CD14-positive monocyte (primary cell): ENCODE data around the gene CTNNA3. TPM values are rescaled to one million over a fixed set of nuclear protein-coding genes. Genes with fewer than 3 reads are reported as not detected.

Experiments used
- DNase-seq, 3 donors: peaks; one replicate each; pipeline ENCODE4 v3.0.0-alpha.2; 2011 to 2022
- H2AFZ ChIP-seq: 2 replicates; pipeline ENCODE4 v1.6.0; 2012; ENCODE audit warnings: mild to moderate bottlenecking, low read depth, low read length, inconsistent platforms; ENCODE audit not compliant: insufficient read depth, poor library complexity, severe bottlenecking
- H3K27ac ChIP-seq, 2 donors: 1 replicate in 1 of 2; 2 replicates in 1 of 2; pipeline ENCODE4 v1.5.1; 2012 to 2013; ENCODE audit warnings: low read length in 2 of 2, control low read depth in 1 of 2, inconsistent platforms in 1 of 2, low read depth in 1 of 2, mild to moderate bottlenecking in 1 of 2
- H3K27me3 ChIP-seq, 2 donors: one replicate each; pipeline versions ENCODE4 v1.6.0 to v1.6.1; 2011 to 2013; ENCODE audit warnings: low read length in 2 of 2; ENCODE audit not compliant: control insufficient read depth in 2 of 2, insufficient read depth in 2 of 2
- H3K36me3 ChIP-seq, 2 donors: replicated peaks in 1 of 2; 1 replicate in 1 of 2; 2 replicates in 1 of 2; pipeline versions ENCODE4 v1.5.1 to v1.6.1; 2012 to 2013; ENCODE audit warnings: low read length in 2 of 2, control low read depth in 1 of 2, inconsistent platforms in 1 of 2, mild to moderate bottlenecking in 1 of 2; ENCODE audit not compliant: insufficient read depth in 2 of 2, control insufficient read depth in 1 of 2
- H3K4me1 ChIP-seq, 2 donors: 1 replicate in 1 of 2; 2 replicates in 1 of 2; pipeline versions ENCODE4 v1.5.1 to v1.6.1; 2012 to 2013; ENCODE audit warnings: low read length in 2 of 2, control low read depth in 1 of 2, inconsistent platforms in 1 of 2, mild to moderate bottlenecking in 1 of 2, moderate library complexity in 1 of 2; ENCODE audit not compliant: insufficient read depth in 2 of 2, control insufficient read depth in 1 of 2
- H3K4me2 ChIP-seq: replicated peaks from 2 replicates; pipeline ENCODE3; 2012; ENCODE audit warnings: low read length, moderate library complexity, mild to moderate bottlenecking; ENCODE audit not compliant: poor library complexity, severe bottlenecking; ENCODE audit errors: extremely low read depth
- H3K4me3 ChIP-seq, 3 experiments: fragments of 200-600 bp in 1 of 3; sonication (generic) in 1 of 3; replicated peaks in 1 of 3; 1 replicate in 2 of 3; 2 replicates in 1 of 3; pipeline ENCODE4 v1.5.1; 2011 to 2013; ENCODE audit warnings: low read length in 3 of 3, mild to moderate bottlenecking in 3 of 3, control low read depth in 2 of 3, low read depth in 2 of 3, inconsistent platforms in 1 of 3, moderate library complexity in 1 of 3
- H3K79me2 ChIP-seq: 2 replicates; pipeline ENCODE4 v1.6.0; 2012; ENCODE audit warnings: mild to moderate bottlenecking, control low read depth, inconsistent platforms, low read length, moderate library complexity; ENCODE audit not compliant: insufficient read depth
- H3K9ac ChIP-seq: 2 replicates; pipeline ENCODE4 v1.6.0; 2017; ENCODE audit warnings: low read length, mild to moderate bottlenecking; ENCODE audit not compliant: insufficient read depth, poor library complexity, severe bottlenecking
- H3K9me3 ChIP-seq, 2 donors: replicated peaks in 1 of 2; 1 replicate in 1 of 2; 2 replicates in 1 of 2; pipeline versions ENCODE4 v1.5.1 to v1.6.1; 2012 to 2013; ENCODE audit warnings: low read length in 2 of 2, control low read depth in 1 of 2; ENCODE audit not compliant: control insufficient read depth in 1 of 2, insufficient read depth in 1 of 2
- H4K20me1 ChIP-seq: 2 replicates; pipeline ENCODE4 v1.6.0; 2012; ENCODE audit warnings: mild to moderate bottlenecking, low read length, control low read depth, moderate library complexity; ENCODE audit not compliant: insufficient read depth
- H3K27ac Mint-ChIP-seq, 7 donors: one replicate each; pipeline ENCODE4 v1.8.0; 2020; ENCODE audit warnings: mild to moderate bottlenecking in 7 of 7, mixed read lengths in 7 of 7, moderate library complexity in 6 of 7, inconsistent platforms in 2 of 7
- H3K27me3 Mint-ChIP-seq, 3 donors: one replicate each; pipeline ENCODE4 v1.8.0; 2021 to 2022; ENCODE audit warnings: low read depth in 3 of 3, mild to moderate bottlenecking in 3 of 3, mixed read lengths in 3 of 3, moderate library complexity in 3 of 3, inconsistent platforms in 1 of 3
- H3K36me3 Mint-ChIP-seq, 2 donors: one replicate each; pipeline ENCODE4 v1.8.0; 2020; ENCODE audit warnings: mixed read lengths in 2 of 2, inconsistent platforms in 1 of 2, mild to moderate bottlenecking in 1 of 2
- H3K4me1 Mint-ChIP-seq: one replicate; pipeline ENCODE4 v1.8.0; 2020; ENCODE audit warnings: mild to moderate bottlenecking, mixed read lengths
- H3K4me3 Mint-ChIP-seq, 2 donors: one replicate each; pipeline ENCODE4 v1.8.0; 2020; ENCODE audit warnings: mild to moderate bottlenecking in 2 of 2, mixed read lengths in 2 of 2, moderate library complexity in 1 of 2
- H3K9me3 Mint-ChIP-seq, 7 donors: one replicate each; pipeline ENCODE4 v1.8.0; 2020 to 2022; ENCODE audit warnings: mixed read lengths in 7 of 7, mild to moderate bottlenecking in 6 of 7, moderate library complexity in 6 of 7, inconsistent platforms in 2 of 7
- WGBS: methylation state at CpG from one replicate; pipeline ENCODE4 v1.1.5; 2013; ENCODE audit warnings: missing lambda C conversion rate; ENCODE audit not compliant: insufficient coverage; 5-methylcytosine and 5-hydroxymethylcytosine counted together
- intact Hi-C, 2 donors: fragments of 100-400 bp; cut with micrococcal nuclease; formaldehyde crosslinking; loops; one replicate each; pipeline versions ENCODE4 v1.15.0 to v1.15.1; 2023
- polyA plus RNA-seq, 3 donors: library from polyadenylated mRNA; depleted of rRNA in 1 of 3; unstranded in 2 of 3; stranded (reverse) in 1 of 3; fragments of 300-500 nt in 2 of 3; fragments of >200 nt in 1 of 3; fragmentation: Illumina TruSeq in 2 of 3; gene quantifications; 1 replicate in 2 of 3; 2 replicates in 1 of 3; pipeline ENCODE4 v1.2.3, GENCODE V29; 2012 to 2021
- TF ChIP-seq, protein P1 (sequence below): fragments of 200-600 bp; IDR thresholded peaks from one replicate; pipeline ENCODE4 v1.8.0; 2022; ENCODE audit warnings: antibody characterized with exemption, mild to moderate bottlenecking

The CTNNA3 gene
- polyA plus RNA-seq, 3 donors = not detected

DNA sequence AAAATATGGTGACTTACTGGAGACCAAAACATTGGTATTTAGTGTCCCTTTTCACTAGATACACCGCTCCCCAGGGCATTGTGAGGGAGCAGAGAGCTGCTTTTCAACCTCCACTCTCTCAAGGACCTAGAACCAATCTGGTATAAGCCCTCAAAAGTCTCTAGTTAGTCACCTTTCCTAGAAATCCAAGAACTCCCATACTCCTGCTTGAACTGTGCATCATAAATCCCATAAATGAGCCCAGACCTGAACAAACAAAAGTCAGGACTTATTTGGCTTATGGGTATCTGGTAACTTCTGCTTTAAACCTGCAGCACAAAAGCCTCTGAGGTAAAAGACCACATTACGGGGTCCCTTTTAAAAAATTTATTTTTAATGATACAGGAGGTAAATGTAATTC is 1373.2 kb downstream of the CTNNA3 start:
- no peak overlapping the region for H3K4me2 ChIP-seq
- H3K9ac ChIP-seq = no peak overlapping the region
- no peak overlapping the region for H3K4me3 ChIP-seq
- TF ChIP-seq, protein P1, sequence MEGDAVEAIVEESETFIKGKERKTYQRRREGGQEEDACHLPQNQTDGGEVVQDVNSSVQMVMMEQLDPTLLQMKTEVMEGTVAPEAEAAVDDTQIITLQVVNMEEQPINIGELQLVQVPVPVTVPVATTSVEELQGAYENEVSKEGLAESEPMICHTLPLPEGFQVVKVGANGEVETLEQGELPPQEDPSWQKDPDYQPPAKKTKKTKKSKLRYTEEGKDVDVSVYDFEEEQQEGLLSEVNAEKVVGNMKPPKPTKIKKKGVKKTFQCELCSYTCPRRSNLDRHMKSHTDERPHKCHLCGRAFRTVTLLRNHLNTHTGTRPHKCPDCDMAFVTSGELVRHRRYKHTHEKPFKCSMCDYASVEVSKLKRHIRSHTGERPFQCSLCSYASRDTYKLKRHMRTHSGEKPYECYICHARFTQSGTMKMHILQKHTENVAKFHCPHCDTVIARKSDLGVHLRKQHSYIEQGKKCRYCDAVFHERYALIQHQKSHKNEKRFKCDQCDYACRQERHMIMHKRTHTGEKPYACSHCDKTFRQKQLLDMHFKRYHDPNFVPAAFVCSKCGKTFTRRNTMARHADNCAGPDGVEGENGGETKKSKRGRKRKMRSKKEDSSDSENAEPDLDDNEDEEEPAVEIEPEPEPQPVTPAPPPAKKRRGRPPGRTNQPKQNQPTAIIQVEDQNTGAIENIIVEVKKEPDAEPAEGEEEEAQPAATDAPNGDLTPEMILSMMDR = no peak
- H3K27ac Mint-ChIP-seq = no peak overlapping the region
- H3K4me1 Mint-ChIP-seq = no peaks in the 10 kb centered on the region
- H3K36me3 Mint-ChIP-seq = no peaks in the 10 kb centered on the region
- 80% methylated on average over 1 of the region's 2 CpGs for WGBS
- no peak overlapping the region for H3K4me3 Mint-ChIP-seq
- no peaks in the 10 kb centered on the region for H3K27me3 ChIP-seq
- intact Hi-C loops = no loop called here
- peaks cover 0 to 10% (median 3%) of the 10 kb centered on the region in 7 donors for H3K9me3 Mint-ChIP-seq
- H3K9me3 ChIP-seq = peaks cover 0 to 13% of the 10 kb centered on the region in 2 donors
- H3K27me3 Mint-ChIP-seq = peaks cover 0 to 2% (median 1%) of the 10 kb centered on the region in 3 donors
- no peaks in the 10 kb centered on the region for H3K36me3 ChIP-seq
- no peaks in the 10 kb centered on the region for H4K20me1 ChIP-seq
- no peaks in the 10 kb centered on the region for H3K79me2 ChIP-seq
- H3K27ac ChIP-seq = no peak overlapping the region
- H2AFZ ChIP-seq = no peak overlapping the region
- no peak for DNase-seq
- H3K4me1 ChIP-seq = no peaks in the 10 kb centered on the region

GRCh38 chr10:66321723-66322665 is 1374.0 kb downstream of the CTNNA3 start:
- H3K36me3 ChIP-seq = no peaks in the 10 kb centered on the region
- H3K27ac ChIP-seq = no peak overlapping the region
- DNase-seq = no peak
- H3K4me1 ChIP-seq = no peaks in the 10 kb centered on the region
- peaks cover 0 to 10% (median 3%) of the 10 kb centered on the region in 7 donors for H3K9me3 Mint-ChIP-seq
- H3K4me1 Mint-ChIP-seq = no peaks in the 10 kb centered on the region
- H3K4me2 ChIP-seq = no peak overlapping the region
- no peak overlapping the region for H2AFZ ChIP-seq
- H3K9me3 ChIP-seq = peaks cover 0 to 13% of the 10 kb centered on the region in 2 donors
- no peak overlapping the region for H3K27ac Mint-ChIP-seq
- intact Hi-C loops = no loop called here
- H3K36me3 Mint-ChIP-seq = no peaks in the 10 kb centered on the region
- 74% methylated on average over 2 of the region's 7 CpGs for WGBS
- H3K9ac ChIP-seq = no peak overlapping the region
- H3K4me3 Mint-ChIP-seq = no peak overlapping the region
- no peaks in the 10 kb centered on the region for H3K79me2 ChIP-seq
- H3K4me3 ChIP-seq = no peak overlapping the region
- H3K27me3 ChIP-seq = no peaks in the 10 kb centered on the region
- H4K20me1 ChIP-seq = no peaks in the 10 kb centered on the region
- TF ChIP-seq, protein P1 = no peak
- H3K27me3 Mint-ChIP-seq = peaks cover 0 to 2% (median 1%) of the 10 kb centered on the region in 3 donors
